Activated CD4-positive, alpha-beta T cell treated with anti-CD3 and anti-CD28 coated beads for 24 hours (primary cell): ENCODE data around the gene ZNF555.
"Not testable (repeated sequence)": the region's sequence is repeated elsewhere in the genome, so short reads cannot be mapped to it uniquely, and the experiment has no call there.

Source experiments
- DNase-seq, 2 donors: peaks; one replicate each; pipeline ENCODE4 v3.0.0-alpha.2; 2020; ENCODE audit warnings: low read depth in 2 of 2

The ZNF555 gene

DNA sequence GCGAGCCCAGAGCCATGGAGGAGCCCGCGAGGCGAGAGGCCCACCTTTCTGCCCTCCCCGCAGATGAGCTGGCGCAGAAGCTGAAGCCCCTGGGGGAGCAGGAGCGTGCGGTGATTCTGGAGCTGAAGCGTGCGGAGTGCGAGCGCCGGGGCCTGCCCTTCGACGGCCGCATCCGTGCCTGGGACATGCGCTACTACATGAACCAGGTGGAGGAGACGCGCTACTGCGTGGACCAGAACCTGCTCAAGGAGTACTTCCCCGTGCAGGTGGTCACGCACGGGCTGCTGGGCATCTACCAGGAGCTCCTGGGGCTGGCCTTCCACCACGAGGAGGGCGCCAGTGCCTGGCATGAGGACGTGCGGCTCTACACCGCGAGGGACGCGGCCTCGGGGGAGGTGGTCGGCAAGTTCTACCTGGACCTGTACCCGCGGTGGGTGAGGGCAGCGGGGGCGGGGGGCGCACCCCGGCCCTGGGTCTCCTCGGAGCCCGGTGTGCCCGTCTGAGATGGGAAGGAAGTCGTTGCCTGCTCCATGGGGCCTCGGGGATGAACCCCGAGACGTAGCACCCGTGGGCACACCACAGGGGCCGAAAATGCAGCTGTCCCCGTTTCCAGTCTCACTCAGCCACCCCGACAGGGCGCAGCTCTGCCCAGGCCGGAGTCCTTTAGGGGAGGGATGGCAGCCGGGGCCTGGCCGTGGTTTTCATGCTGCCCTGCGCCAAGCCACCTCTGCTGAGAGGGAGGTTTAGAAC lies 33.7 kb upstream of the ZNF555 start:
- DNase-seq, result no peak

DNA sequence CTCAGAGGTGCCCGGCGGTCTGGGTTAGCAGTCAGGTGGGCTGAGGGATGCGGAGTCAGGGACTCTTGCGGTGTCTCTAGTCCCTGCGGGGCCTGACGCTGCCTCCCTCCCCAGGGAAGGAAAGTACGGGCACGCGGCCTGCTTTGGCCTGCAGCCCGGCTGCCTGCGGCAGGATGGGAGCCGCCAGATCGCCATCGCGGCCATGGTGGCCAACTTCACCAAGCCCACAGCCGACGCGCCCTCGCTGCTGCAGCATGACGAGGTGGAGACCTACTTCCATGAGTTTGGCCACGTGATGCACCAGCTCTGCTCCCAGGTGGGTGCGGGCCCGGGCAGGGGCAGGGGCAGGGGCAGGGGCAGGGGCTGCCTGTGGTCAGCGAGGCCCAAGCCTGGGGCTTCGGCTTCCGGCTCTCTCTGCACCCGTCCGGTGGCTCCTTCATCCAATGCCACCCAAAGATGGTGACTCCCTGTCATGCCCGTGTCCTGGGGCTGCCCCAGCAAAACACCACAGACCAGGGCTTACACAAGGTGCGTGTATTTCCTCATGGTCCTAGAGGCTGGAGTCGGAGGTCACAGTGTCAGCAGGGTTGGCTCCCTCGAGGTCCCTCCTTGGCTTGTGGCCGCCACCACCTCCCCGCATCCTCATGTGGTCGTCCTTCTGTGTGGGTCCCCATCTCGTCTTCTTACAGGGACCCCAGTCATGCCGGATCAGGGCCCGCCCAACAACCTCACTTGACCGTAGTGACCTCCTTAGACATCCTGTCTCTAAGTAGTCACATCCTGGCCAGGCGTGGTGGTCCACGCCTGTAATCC lies 32.9 kb upstream of the ZNF555 start:
- DNase-seq, result no peak

DNA sequence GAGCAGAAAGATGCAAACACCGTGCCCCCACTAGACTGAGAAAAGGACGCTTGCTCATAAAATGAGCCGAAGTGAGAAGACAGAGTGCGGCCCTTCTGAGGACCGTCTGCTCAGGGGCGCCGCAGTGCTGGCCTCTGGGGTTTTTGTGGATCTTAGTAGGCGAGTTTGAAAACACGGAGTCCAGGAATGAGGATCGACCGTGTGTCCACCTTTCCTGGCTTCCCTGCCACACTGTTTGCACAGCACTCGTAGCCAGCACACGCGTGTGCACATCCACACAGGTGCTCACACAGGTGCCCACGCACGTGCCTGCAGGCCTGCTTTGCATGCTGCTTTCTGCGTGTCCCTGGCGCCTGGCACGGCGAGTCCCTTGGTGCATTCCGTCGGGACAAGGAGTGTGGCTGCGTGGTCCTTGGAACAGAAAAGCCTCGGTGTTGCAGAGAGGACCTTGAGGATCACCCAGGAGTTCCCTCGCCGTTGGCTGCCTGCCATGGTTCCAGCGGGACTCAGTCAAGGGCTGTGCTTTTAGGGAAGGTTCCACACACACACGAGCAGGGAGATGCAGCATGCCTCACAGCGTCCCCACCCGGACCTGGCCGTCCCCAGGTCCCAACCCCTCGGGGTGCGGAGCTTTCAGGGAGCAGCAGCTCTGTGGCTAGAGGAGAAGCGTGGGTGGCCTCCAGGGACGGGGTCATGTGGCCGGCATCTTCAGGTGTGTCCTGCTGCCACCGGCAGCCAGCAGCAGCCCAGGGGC lies 31.7 kb upstream of the ZNF555 start:
- no peak for DNase-seq

DNA sequence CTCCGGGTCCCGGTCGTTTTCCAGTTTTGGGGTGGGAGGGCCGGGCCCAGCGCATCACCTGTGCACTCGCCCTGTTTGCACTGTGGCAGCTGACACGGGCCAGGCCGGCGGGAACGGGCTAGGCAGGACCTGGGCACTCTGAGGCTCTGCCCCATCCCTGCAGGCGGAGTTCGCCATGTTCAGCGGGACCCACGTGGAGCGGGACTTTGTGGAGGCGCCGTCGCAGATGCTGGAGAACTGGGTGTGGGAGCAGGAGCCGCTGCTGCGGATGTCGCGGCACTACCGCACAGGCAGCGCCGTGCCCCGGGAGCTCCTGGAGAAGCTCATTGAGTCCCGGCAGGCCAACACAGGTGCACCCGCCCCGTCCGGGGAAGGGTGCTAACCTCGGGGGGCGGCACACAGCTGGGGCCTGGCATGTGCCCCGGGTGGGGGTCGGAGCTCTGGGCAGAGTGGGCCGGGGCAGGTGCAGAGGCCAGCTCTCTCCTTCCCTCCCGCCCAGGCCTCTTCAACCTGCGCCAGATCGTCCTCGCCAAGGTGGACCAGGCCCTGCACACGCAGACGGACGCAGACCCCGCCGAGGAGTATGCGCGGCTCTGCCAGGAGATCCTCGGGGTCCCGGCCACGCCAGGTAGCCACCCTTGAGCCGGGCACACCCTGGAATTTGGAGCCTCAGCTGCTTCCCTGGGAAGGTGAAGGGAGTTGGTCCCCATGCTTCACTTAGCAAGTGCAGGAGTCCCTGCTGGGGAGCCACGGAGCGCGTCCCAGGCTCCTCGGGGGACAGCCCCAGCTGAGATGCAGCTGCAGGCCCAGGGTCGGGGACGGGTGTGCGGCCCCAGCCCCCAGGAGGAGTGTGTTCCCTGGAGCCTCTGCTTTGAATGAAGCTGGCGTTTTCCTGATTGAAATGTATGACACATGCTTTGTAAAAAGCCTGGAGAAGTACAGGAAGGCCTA lies 30.9 kb upstream of the ZNF555 start:
- no peak for DNase-seq

DNA sequence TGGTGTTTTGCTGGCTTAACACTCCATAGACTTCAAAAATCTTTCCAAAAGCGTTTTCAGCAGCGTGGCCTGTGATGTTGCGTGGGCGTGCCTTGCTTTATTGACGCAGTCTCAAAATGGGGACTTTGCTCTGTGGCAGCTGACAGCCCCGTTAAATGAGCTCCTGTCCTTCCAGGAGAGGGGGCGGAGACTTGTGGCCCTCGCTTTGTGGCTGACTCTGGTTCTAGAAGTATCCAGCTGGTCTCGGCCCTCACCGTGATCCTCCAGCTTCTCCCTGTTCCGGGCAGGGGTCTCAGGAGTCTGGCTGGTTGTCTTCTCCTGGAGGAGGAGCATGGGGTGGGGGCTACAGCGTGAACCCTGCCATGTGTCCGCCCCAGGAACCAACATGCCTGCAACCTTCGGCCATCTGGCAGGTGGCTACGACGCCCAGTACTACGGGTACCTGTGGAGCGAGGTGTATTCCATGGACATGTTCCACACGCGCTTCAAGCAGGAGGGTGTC lies 30.0 kb upstream of the ZNF555 start:
- no peak for DNase-seq

DNA sequence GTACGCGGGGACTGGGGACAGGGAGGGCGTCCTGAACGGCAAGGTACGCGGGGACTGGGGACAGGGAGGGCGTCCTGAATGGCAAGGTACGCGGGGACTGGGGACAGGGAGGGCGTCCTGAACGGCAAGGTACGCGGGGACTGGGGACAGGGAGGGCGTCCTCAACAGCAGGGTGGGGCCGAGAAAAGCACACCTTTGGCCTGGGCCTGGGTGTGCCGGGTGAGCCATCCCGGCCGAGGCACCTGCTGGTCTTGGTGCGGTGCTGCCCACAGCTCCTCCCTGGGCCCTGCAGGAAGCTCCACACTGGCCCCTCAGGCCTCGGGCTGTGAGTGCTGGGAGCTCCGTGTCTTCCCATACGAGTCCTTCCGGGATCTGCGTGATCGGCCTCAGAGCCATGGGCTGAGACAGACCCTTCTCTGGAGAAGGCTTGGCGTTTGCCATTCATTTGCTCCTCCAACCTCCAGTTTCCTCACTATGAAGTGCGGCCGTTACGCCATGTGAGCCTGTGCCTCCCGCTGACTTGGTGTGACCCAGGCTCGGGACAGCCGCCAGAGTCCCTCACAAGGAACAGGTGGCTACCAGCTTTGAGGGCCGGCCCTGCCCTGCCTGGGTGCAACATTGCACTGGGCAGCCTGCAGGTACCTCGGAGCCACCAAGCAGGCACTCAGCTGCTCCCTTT lies 29.4 kb upstream of the ZNF555 start:
- no peak for DNase-seq

DNA sequence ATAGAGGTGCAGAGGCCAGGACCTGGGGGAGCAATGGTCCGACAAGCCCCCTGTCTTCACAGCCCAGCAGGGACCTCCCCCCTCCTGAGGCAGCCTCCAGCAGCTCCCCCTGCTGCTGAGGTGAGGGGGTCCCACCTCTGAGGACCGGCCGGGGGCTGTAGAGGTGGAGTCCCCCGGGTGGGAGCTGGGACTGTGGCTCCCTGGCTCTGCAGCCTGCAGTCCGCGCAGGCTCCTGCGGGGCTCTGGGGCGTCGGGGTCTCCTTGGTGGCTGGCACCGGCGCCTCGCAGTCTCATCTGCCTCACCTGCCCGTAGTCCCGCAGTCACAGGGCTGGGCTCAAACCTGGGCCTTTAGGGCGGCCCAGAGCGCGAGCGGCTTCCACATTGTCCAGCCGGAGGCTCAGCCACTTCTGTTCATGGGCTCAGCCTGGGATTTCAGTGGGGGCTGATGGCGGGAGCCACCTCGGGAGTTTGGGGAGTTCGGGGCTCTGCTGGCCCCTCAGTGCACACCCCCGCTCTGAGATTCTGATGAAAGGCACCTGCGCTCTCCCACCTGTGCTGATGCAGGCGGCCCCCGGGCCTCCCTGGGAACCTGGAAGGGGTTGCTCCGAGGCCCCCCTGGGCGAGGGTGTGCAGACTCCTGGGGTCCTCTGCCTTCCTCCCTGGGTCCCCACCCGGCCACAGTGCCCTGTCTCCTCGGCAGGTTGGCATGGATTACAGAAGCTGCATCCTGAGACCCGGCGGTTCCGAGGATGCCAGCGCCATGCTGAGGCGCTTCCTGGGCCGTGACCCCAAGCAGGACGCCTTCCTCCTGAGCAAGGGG lies 28.7 kb upstream of the ZNF555 start:
- DNase-seq, result no peak

DNA sequence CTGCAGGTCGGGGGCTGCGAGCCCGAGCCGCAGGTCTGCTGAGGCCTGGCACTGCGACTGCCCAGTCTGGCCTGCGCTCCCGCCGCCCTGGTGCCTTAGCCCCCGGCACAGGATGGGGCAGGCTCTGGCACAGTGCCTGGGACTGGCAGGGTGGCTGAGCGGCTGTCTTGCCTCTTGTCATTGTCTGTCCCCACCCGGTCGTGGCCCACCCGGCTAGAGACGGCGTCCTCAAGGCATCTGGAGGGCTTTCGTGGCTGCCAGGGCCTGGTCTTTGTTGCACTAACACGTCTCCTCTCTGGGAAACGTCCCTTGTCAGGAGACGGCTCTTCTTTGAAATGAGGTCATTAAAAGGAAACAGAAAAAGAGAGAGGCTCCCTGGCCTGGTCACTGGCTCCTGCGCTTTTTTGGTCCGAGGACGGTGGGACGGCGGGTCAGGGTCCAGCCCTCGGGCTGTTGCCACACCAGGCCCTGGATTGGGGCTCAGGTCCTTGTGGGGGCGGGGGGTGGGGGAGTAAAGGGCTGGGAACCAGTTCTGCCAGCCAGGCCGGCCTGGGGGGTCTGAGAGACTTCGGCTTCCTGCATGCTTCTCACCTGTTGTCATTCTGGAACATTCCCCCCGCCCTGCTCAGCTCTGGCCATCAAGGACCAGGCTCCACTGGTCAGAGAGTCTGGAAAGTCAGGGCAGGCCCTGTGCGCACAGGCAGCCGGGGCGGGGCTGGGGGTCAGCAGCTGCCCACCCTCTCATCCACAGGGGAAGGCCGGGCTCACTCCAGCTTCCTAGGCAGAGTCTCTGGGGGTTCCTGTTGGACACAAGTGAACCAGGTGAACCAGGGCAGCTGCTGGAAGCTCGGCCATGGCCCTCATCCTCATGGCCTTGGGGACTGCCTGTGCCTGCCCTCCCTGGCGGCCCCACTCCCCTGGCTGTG lies 27.8 kb upstream of the ZNF555 start:
- DNase-seq, result no peak

DNA sequence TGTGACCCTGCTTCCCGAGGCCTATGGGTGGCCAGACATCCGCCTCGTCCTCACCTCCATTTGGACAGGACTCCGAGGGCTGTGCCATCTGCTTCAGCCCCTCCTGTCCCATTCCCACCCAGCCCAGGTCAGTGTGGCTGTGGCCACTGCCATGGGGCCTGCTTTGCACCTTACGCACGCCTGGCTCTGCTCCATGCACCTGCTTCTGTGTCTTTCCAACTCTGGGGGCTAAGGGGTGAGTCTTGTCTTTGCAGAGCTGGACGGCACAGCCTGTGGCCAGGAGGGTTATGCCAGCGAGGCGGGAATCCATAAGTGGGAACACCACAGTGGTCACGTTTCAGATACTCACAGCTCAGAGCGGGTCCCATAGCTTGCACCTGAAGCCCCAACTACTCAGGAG lies 26.8 kb upstream of the ZNF555 start:
- DNase-seq, result no peak

DNA sequence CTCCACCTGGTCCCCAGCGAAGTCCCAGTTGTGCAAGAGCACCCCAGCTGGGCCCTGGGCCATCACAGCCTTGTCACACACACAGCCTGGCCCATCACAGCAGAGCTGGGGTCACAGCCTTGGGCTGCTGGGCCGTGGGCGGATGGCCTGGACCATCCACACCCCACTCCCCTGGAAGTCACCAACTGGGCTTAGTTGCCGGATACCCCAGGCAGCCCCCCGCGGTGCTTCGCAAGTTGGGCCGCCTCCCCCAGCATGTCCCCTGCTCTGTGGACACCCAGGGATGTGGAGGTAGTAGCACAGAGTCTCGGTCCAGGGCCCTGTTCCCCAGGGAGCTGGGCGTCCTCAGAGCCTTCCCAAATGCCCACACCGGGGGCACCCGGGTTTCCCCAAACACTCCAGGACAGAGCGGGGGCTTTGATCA lies 26.1 kb upstream of the ZNF555 start:
- DNase-seq, result no peak

DNA sequence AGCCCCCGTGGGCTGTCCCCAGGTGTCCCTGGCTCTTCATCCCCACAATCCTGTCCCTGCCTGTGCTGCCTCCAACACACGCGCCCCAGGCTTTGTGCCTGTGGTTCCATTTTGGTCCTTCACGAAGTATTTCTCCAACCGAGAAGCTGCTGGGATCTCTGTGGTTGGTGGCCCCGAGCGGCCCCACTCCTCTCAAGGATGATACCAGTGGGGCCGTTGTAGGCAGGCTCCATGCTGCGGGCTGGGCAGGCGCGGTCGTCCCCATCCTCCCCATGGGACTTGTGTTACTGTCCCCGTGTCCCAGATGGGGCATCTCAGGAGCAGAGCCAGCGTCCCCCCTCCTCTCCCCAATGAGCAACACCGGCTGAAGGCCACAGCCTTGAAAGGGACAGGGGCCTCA lies 25.4 kb upstream of the ZNF555 start:
- DNase-seq, result no peak

DNA sequence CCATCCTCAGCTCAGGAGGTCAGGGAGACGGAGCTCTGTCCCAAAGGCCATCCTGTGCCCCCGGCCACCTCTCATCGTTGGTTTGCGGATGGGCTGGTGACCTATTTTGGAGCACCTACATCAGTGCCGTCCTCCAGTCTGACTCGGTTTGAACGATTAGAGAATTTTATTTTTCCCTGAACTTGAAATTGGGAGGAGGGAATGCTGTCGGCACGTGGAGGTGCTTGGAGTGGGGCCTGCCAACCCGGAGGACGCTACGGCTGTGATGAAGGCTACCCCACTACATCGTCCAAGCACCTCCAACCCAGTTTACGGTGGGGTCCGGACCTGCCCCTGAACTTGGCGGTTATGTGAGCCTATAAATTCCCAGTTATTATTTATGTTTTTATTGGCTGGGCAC lies 24.6 kb upstream of the ZNF555 start:
- DNase-seq, result no peak

DNA sequence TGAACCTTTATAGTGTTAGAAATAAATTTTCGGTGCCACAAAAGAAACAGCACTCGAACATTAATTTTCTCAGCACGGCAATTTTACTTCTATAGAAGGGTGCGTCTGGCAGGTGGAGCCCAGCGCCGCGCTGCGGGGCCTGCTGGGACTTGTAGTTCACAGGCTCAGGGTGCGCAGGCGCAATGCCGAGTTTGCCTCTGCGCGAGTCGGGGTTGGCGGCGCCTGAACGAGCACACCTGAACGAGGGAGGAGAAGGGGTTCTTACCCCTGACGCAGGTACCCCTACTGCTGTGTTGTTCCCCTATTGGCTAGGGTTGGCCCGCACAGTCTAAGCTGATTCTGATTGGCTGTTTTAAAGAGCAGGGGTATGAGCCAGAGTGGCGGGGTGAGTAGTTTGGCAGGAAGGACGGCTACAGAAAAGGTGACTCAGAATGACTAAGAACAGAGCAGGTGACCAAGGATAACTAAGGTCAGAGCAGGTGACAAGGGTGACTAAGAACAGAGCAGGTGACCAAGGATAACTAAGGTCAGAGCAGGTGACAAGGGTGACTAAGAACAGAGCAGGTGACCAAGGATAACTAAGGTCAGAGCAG lies 23.9 kb upstream of the ZNF555 start:
- not testable (repeated sequence) for DNase-seq

DNA sequence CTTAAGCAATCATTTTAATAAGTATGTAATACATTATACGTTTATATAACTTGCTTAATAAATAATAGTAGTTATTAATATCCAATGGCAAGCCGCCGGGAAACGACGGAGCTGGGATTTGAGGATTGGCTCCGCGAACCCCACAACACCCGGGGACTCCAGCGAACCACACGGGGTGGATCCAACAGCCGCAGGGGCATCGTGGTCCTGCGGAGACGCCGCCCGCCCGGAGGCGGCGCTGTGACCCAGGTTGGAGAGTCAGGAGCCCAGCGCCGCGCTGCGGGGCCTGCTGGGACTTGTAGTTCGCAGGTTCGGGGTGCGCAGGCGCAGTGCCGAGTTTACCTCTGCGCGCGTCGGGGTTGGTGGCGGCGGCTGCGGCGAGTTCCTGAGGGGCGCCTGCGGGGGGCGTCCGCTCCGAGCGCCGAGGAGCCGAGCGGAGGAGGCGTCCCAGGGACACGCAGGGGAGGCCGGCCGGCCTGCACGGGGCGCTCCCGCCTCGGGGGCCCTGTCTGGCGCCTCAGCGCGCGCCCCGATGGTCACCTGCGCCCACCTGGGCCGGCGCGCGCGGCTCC lies 21.6 kb upstream of the ZNF555 start, which contains the start of gene ZNF554:
ZNF554 (plus strand) TSS at position 329 of the 572 bp plus-strand sequence; CDS start at position 533, 204 bp downstream.
- peak; percentile 99 for DNase-seq

DNA sequence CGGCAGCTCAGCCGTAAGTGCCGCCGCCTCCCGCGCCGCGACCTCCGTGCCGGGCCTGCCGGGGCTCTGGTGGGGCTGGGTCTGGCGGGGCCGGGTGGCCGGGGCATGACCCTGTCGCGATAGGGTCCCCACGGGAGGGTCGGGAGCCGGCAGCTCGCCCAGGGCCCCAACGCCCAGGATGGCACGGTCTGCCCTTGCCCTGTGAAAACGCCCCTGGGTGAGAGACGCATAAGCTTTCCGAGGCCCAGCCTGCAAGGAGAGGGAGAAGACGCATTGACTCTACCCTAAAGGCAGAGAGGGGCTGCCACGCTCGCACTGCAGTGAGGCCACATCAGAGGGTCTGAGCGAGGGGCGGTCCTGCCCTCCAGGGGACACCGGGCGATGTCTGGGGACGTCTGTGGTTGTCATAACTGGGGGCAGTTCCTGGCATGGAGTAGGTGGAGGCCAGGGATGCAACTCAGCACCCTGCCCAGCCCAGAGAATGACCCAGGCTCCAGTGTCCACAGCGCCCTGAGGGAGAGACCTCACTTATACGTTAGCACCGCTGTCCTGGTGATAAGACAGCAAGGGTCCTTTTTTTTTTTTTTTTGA lies 21.1 kb upstream of the ZNF555 start:
- no peak for DNase-seq

DNA sequence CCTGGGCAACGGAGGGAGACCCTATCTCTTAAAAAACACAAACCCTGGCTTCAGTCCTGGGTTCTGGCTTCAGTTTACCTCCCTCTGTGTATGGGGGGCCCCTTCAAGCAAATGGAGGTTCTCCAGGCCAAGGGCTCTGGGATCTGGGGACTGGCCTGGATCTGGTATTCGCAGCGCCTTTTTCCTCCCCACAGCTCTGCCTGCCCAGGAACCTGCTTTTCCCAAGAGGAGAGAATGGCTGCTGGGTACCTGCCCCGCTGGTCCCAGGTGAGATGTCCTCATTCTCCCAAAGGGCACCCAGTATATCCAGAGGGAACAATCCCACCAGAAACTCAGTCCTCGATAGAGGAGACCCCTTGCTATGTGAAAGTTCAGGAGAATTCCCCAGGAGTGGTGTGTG lies 18.4 kb upstream of the ZNF555 start:
- DNase-seq, result no peak

DNA sequence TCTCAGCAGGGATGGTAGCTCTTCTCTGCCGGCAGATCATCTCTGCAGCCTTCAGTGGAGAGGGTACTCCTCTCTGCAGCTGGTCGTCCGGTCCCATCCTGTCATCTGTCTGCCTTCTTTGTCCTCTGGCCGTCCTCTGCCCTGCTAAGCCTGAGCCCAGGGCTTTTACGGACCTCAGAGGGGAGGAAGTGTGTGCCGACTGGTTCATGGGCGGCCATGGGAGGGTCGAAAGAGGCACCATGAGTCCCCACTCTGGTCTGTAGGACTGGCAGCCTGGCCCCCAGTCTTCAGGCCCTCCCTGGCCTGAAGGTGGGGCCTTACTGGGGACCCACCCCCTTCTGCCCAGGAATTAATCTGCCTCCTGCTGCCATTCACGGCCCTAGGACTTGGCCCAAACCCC lies 17.6 kb upstream of the ZNF555 start:
- DNase-seq, result no peak
